ENCODE data around the gene TRMT2B.

GRCh38 chrX:101097546-101098453 is 45.9 kb upstream of the TRMT2B start, which contains the start of gene CENPI:
- TF ChIP-seq CTCF (IDR thresholded peaks at IDR 0.05), result no peak
- peak; percentile 76 for TF ChIP-seq POLR2A (IDR thresholded peaks at IDR 0.05)
